A549 (cell line): ENCODE data around the gene DNAH17. TPM values are rescaled to one million over a fixed set of nuclear protein-coding genes. Genes with fewer than 3 reads are reported as not detected.

ENCODE experiments used
- ATAC-seq, 2 experiments: fragments of 200-7000 bp in 1 of 2; fragments of >200 bp in 1 of 2; cut with Nextera tagmentation in 1 of 2; cut with Tn5 transposase in 1 of 2; 3 replicates each; pipeline versions ENCODE4 v1.8.0 to v1.9.1; 2018 to 2020; ENCODE audit warnings: mild to moderate bottlenecking in 1 of 2, moderate library complexity in 1 of 2
- CTCF ChIA-PET: fragments of 300-600 bp; sonication (Branson Sonifier 250); formaldehyde crosslinking; extraction: SDS; loops from one replicate; lab custom pipeline; 2021; ENCODE audit warnings: antibody characterized with exemption, inconsistent platforms; lab: Yijun Ruan, JAX
- POLR2A ChIA-PET: fragments of 350-600 bp; formaldehyde crosslinking; extraction: SDS; loops from one replicate; lab custom pipeline; 2021; ENCODE audit warnings: antibody characterized with exemption, inconsistent platforms; lab: Yijun Ruan, JAX
- DNase-seq, 2 experiments: peaks; one replicate each; pipeline versions ENCODE4 v3.0.0 to v3.0.0-alpha.2; 2011 to 2016; ENCODE audit warnings: low read depth in 1 of 2, low spot score in 1 of 2
- FAIRE-seq: peaks from 2 replicates; lab custom pipeline; 2011; peaks lifted over from hg19 to GRCh38; lab: Jason Lieb, UNC
- H3K27ac ChIP-seq, 2 experiments: fragments of >200 bp; sonication (Bioruptor Twin); formaldehyde crosslinking; 3 replicates each; pipeline ENCODE4 v1.5.1; 2016 to 2017
- H3K4me1 ChIP-seq: fragments of >200 bp; sonication (Bioruptor Twin); formaldehyde crosslinking; 3 replicates; pipeline ENCODE4 v1.6.1; 2016
- H3K4me2 ChIP-seq: fragments of >200 bp; sonication (Bioruptor Twin); formaldehyde crosslinking; 3 replicates; pipeline ENCODE4 v1.6.1; 2016
- H3K4me3 ChIP-seq: fragments of >200 bp; sonication (Bioruptor Twin); formaldehyde crosslinking; 3 replicates; pipeline ENCODE4 v1.5.1; 2016
- H3K9me3 ChIP-seq: fragments of >200 bp; sonication (Bioruptor Twin); formaldehyde crosslinking; 3 replicates; pipeline ENCODE4 v1.6.1; 2016
- ATOH8 ChIP-seq: fragments of 250-450 bp; sonication (Bioruptor Pico); IDR thresholded peaks from 2 replicates; pipeline ENCODE4 v1.5.0; 2020; ENCODE audit warnings: low read depth, mild to moderate bottlenecking, moderate library complexity
- BHLHE40 ChIP-seq: IDR thresholded peaks from 2 replicates; pipeline ENCODE4 v1.6.1; 2012; ENCODE audit warnings: low read depth, low read length, inconsistent platforms
- CTCF ChIP-seq: fragments of >200 bp; sonication (Bioruptor Twin); formaldehyde crosslinking; IDR thresholded peaks from 3 replicates; pipeline ENCODE4 v1.5.1; 2016
- E2F6 ChIP-seq: IDR thresholded peaks from 2 replicates; pipeline ENCODE4 v1.6.1; 2012; ENCODE audit warnings: low read depth, borderline replicate concordance
- EHMT2 ChIP-seq: fragments of 200-600 bp; sonication (generic); IDR thresholded peaks from 2 replicates; pipeline ENCODE4 v1.6.1; 2016; ENCODE audit warnings: antibody characterized with exemption, low read depth, mild to moderate bottlenecking, moderate library complexity
- EP300 ChIP-seq, 2 experiments: fragments of >200 bp; sonication (Bioruptor Twin); formaldehyde crosslinking; IDR thresholded peaks; 2 replicates in 1 of 2; 3 replicates in 1 of 2; pipeline ENCODE4 v1.6.1; 2016 to 2017
- HDAC2 ChIP-seq: fragments of 200-600 bp; sonication (generic); IDR thresholded peaks from 2 replicates; pipeline ENCODE4 v1.6.1; 2016
- HEYL ChIP-seq: fragments of 250-450 bp; sonication (Bioruptor Pico); IDR thresholded peaks from 2 replicates; pipeline ENCODE4 v1.8.0; 2021; ENCODE audit warnings: mild to moderate bottlenecking, moderate library complexity
- JUNB ChIP-seq: fragments of >200 bp; sonication (Bioruptor Twin); formaldehyde crosslinking; IDR thresholded peaks from 2 replicates; pipeline ENCODE4 v1.6.1; 2016
- KDM1A ChIP-seq: fragments of 200-600 bp; sonication (generic); IDR thresholded peaks from 2 replicates; pipeline ENCODE4 v1.6.1; 2016; ENCODE audit warnings: low read depth, mild to moderate bottlenecking
- MAX ChIP-seq: IDR thresholded peaks from 2 replicates; pipeline ENCODE4 v1.6.1; 2012
- PBX3 ChIP-seq: IDR thresholded peaks from 2 replicates; pipeline ENCODE4 v1.6.1; 2012
- PHF8 ChIP-seq: fragments of 200-600 bp; sonication (generic); IDR thresholded peaks from 2 replicates; pipeline ENCODE4 v1.6.1; 2016; ENCODE audit warnings: low read depth, mild to moderate bottlenecking, antibody characterized with exemption, moderate library complexity, borderline replicate concordance
- POLR2A ChIP-seq: IDR thresholded peaks from 2 replicates; pipeline ENCODE4 v1.6.1; 2012; ENCODE audit warnings: mild to moderate bottlenecking, low read length
- POLR2AphosphoS2 ChIP-seq: conservative IDR thresholded peaks from 2 replicates; pipeline ENCODE4 v1.6.1; 2012; ENCODE audit warnings: low read length, improper control_type of control experiment, inconsistent platforms
- RAD21 ChIP-seq, 2 experiments: fragments of >200 bp in 1 of 2; sonication (Bioruptor Twin) in 1 of 2; formaldehyde crosslinking in 1 of 2; IDR thresholded peaks in 1 of 2; conservative IDR thresholded peaks in 1 of 2; 2 replicates in 1 of 2; 3 replicates in 1 of 2; pipeline ENCODE4 v1.6.1; 2012 to 2018; ENCODE audit warnings: inconsistent platforms in 1 of 2
- SREBF2 ChIP-seq: fragments of 450-650 bp; IDR thresholded peaks from 2 replicates; pipeline ENCODE4 v1.6.1; 2014; ENCODE audit warnings: mild to moderate bottlenecking, moderate library complexity
- TP53 ChIP-seq: fragments of 250-450 bp; sonication (Bioruptor Pico); IDR thresholded peaks from 2 replicates; pipeline ENCODE4 v1.5.0; 2021; ENCODE audit warnings: mild to moderate bottlenecking, moderate library complexity
- ZC3H11A ChIP-seq: fragments of 450-650 bp; IDR thresholded peaks from 2 replicates; pipeline ENCODE4 v1.6.1; 2014; ENCODE audit warnings: antibody characterized with exemption, mild to moderate bottlenecking
- ZFP36 ChIP-seq: fragments of 450-650 bp; IDR thresholded peaks from 2 replicates; pipeline ENCODE4 v1.6.1; 2014; ENCODE audit warnings: borderline replicate concordance; ENCODE audit not compliant: partially characterized antibody
- ZNF302 ChIP-seq: fragments of 250-450 bp; sonication (Bioruptor Pico); IDR thresholded peaks from 2 replicates; pipeline ENCODE4 v1.9.0; 2021; ENCODE audit warnings: inconsistent platforms, mild to moderate bottlenecking, moderate library complexity
- WGBS: methylation state at CpG from one replicate; pipeline ENCODE4 v1.1.6; 2017; ENCODE audit errors: missing lambda C conversion rate; 5-methylcytosine and 5-hydroxymethylcytosine counted together
- polyA plus RNA-seq, 4 experiments: library from polyadenylated mRNA; depleted of rRNA in 3 of 4; stranded (reverse); fragments of >200 nt; fragmentation: RNase III in 1 of 4; extraction: RNeasy Plus Mini Kit Qiagen cat#74134 plus additional on column Dnase treatment in 1 of 4; gene quantifications; 2 replicates in 3 of 4; 3 replicates in 1 of 4; pipeline ENCODE4 v1.2.3, GENCODE V29; 2011 to 2017

The DNAH17 gene
- polyA plus RNA-seq, 2 of the 4 experiments (the other 2 are of a cell fraction) = 0.21 to 0.26 TPM

- TF ChIP-seq ZC3H11A = no peak
- no peak for TF ChIP-seq JUNB
- no peak for TF ChIP-seq POLR2AphosphoS2
- no peak for TF ChIP-seq ZFP36
These were observed 117.5 kb downstream of the DNAH17 start (continued) for GRCh38 chr17:78459696-78460095.

- no peak for ATAC-seq
- H3K27ac ChIP-seq = no peak overlapping the region
- no peak for DNase-seq
- no peak overlapping the region for H3K4me2 ChIP-seq
- H3K4me3 ChIP-seq = no peak overlapping the region
- ChIA-PET CTCF (interaction anchor here (0.6 to 3.3 kb wide), 5 partner anchors 8 to 563 kb away, joined by 3 to 18 read pairs (median 3); no protein-coding TSS in a partner anchor), POLR2A (no interaction called here)
- H3K9me3 ChIP-seq = no peaks in the 10 kb centered on the region
- no peak for FAIRE-seq
- no peak for TF ChIP-seq ATOH8 (CRISPR knock-in tag)
- no peak for TF ChIP-seq MAX
- no peak for TF ChIP-seq BHLHE40
- TF ChIP-seq KDM1A = no peak
- TF ChIP-seq EP300 (IDR thresholded peaks at IDR 0.05) = no peak
- WGBS = 85% methylated on average over 37 of the region's 37 CpGs
- no peaks in the 10 kb centered on the region for H3K4me1 ChIP-seq
These were observed 118.4 kb downstream of the DNAH17 start for GRCh38 chr17:78458736-78459335.

GRCh38 chr17:78458091-78458490, 119.1 kb downstream of the DNAH17 start:
- DNase-seq (no peak), ATAC-seq (no peak; a peak in 1 of 6 replicates), FAIRE-seq (no peak)
- 64% methylated on average over 10 of the region's 10 CpGs for WGBS
- Histone ChIP-seq H3K4me1 (no peaks in the 10 kb centered on the region), H3K4me3 (no peak overlapping the region), H3K9me3 (no peaks in the 10 kb centered on the region), H3K4me2 (no peak overlapping the region), H3K27ac (no peak overlapping the region)
- POLR2A ChIA-PET = interaction anchor here (0.6 kb wide), 1 partner anchor 513 kb away, joined by 4 read pairs; no protein-coding TSS in a partner anchor
- CTCF ChIA-PET = interaction anchor here (3.3 kb wide), 1 partner anchor 12 kb away, joined by 18 read pairs; no protein-coding TSS in a partner anchor
- TF ChIP-seq POLR2A (no peak), CTCF (no peak), MAX (no peak), PHF8 (no peak), HDAC2 (no peak), SREBF2 (no peak), RAD21 (conservative IDR thresholded peaks at IDR 0.05 in 1 of 2, IDR thresholded peaks at IDR 0.05 in 1 of 2) (no peak), PBX3 (no peak), EHMT2 (no peak), HEYL (CRISPR knock-in tag) (no peak), TP53 (CRISPR knock-in tag) (no peak), ZNF302 (CRISPR knock-in tag) (no peak), E2F6 (no peak)
